GM19099 (cell line): Measurements from ENCODE around the gene EHF.

Experiments used
- POLR2A ChIP-seq: IDR thresholded peaks from 3 replicates; pipeline ENCODE4 v1.6.1; 2011; ENCODE audit warnings: low read depth; ENCODE audit not compliant: insufficient read length; ENCODE audit errors: extremely low read depth

The EHF gene

DNA sequence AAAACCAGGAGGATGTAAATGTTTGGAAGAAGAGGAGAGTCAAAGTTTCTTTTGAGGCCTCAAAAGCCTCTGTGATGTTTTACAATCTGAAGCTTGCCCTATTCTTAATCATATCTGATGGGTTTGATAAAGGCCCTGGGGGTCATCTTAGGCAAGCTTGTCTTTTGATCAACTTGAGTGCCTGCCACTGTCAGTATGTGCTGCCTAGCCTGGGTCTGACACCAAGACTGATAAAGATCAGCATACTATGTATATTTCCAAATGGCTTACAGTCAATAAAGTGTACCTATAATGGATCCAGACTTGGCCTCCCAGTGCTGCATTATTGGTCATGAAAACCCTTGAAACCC, 12.7 kb downstream of the EHF start:
- no peak for TF ChIP-seq POLR2A

DNA sequence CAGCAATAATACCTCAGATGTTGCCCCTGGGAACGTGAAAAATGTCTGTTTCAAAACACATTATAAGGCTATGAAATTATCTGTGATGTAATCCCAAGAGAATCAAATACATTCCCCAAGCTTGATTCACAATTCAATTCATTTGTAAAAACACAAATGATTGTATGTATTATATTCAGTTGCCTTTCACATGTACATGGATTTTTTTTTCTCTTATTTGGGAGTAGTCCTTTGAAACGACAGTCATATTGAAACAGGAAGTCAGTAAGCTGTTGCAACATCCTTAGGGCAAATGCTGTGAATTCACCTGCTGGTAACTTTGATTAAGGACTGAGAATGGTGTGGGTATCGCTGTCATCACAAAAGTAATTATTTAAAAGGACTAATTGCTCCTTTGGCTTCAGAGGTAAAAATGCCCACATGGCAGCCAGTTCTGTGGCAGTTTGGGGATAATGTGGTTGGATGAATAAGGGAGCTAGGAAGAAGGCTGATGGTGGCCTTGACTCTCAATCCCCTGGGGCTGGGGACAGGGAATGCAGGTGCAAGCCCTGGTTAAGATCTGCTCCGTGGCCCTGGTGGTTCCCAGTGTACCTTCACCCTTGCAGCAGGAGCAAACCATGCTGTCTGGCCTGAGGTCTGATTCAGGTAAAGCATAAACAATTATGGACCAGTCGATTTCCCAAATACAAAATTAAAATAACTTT, 13.2 kb downstream of the EHF start:
- no peak for TF ChIP-seq POLR2A

DNA sequence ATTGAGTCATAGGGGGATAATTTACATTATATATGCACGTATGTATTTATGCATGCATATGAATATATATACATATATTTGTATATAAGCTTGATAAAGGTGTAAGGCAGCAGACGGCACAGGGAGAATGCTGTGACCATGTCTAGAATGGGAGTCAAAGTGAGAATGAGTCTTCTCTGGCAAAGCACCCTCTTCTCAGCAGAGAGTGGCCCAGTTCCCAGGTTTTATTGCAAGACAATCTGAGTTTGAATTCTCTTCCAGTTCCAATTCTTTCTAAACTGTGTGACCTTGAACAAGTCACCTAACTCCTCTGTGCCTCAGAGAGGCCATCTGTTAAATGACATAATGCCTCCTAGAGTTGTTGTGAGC, 13.8 kb downstream of the EHF start:
- no peak for TF ChIP-seq POLR2A

DNA sequence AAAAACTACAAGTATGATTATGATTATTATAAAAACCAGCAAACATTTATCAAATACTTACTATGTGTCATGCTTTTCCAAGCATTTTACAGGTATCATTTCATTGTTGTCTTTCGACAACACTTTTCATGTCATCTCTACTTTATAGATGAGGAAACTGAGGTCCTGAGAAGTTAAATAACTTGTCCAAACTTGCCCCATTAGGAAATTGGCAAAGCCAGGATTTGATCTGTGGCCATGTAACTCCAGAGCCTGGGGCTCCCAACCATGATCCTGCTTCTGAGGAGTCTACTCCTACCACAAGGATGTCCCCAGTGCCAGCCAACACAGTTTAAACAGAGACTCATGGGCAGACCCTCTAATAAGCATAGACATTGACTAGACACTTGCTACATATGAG, 15.2 kb downstream of the EHF start:
- TF ChIP-seq POLR2A: no peak

DNA sequence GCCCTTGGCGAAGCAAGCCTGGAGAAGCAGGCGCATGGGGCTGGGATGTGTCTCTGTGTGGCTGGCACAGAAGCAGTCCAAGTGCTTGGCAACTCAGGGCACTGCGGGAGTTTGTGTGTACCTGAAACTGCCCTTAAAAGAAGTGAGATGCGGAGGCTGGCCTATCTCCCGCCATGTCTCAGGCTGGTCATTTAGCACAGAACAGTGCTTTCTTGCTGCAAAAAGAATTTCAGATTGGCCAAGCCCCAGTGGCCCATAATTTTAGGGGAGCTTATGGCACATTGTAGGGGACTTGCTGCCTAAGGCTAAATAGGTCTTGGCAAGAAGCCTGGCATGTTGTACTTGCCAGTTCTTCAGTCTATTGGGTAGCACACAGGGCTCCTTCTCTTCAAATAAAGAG, 16.4 kb downstream of the EHF start:
- TF ChIP-seq POLR2A: no peak

DNA sequence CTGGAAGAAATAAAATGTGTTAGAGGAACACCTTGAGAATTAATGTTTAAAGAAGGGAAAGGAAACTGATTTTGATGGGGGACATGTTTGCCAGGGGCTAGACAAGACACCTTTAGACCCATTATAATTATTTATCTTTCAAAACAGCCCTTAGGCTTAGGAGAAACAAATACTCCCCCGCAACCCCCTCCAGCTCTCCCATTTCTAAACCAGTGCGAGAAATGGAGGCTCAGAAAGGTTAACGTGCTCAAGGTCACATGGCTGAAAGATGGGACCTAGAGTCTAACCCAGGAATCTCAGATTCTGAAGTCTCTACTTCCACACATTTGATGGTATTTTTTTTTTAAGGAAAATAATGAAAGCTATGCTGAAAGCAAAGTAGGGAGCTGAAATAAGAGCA, 18.0 kb downstream of the EHF start:
- TF ChIP-seq POLR2A: no peak

DNA sequence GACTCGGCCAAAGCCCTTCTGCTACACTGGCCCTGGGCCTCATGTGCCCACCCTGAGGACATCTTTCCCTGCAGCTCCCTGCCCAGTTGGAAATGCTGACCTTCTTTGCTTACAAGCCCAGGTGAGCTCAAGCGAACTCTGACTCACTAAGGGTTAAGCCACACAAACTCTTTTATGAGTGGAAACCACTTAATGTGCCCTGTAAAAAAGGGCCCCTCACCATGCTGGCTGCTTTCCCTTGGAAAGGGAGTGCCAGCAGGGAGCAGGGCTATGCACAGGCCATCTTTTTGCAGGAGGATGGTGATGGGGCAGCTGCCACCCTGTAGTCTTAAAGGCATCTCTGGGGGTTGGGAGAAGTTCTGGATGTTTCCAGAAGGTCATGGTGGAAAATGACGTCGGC, 18.7 kb downstream of the EHF start:
- TF ChIP-seq POLR2A: no peak

DNA sequence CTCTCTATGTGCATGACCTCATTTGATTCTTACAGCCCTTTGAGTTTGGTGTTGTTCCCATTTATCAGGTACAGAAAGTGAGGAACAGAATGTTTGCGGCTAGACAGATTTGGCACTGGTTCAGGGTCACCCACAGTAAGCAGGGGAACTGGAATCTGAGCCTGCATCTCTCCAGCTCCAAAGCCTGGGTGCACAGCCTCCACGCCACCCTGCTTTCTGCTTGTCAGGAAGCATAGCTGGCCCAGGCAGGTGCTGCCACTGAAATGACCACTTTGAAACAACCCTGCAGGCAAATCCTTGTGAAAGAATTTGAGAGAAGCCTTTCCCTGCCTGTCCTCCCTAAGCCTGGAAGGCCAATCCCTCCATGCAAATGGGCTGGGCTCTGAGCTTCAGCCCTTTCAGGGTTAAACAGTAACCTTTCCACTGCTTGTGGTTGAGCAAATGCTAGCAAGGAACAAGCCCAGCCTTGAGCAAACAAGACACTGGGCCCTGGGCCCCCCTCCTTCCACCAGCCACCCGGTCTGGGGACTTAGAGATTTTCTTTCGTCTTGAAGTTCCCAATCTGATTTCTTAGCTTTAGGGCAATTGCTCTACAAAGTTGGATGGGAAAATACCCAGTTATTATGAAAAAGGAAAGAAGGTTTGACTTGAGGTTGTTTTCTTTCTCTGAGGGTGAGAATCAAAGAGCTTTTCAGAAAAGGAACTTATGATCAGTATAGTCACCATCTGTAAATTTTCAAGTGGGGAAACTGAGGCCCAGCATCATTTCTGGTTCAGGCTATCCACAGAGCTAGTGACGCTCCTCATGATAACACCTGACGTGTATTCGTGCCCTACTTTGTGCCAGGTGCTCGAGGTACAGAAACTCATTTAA, 19.4 kb downstream of the EHF start:
- TF ChIP-seq POLR2A: no peak

DNA sequence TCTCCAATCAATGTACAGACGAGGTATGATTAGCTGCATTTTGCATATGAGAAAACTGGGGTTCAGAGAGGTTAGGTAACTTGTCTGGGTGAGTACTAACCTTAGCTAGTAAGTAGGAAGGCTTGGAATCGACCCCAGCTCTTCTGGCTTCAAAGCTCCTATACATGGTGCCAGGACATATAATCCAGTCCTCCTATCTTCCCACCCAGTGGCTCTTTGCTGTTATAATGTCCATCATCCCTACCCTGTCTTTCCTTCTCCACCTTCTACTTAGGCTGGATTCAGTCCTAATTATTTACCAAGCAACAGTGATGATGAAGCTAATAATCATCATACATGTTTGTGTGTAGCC, 20.0 kb downstream of the EHF start:
- no peak for TF ChIP-seq POLR2A

DNA sequence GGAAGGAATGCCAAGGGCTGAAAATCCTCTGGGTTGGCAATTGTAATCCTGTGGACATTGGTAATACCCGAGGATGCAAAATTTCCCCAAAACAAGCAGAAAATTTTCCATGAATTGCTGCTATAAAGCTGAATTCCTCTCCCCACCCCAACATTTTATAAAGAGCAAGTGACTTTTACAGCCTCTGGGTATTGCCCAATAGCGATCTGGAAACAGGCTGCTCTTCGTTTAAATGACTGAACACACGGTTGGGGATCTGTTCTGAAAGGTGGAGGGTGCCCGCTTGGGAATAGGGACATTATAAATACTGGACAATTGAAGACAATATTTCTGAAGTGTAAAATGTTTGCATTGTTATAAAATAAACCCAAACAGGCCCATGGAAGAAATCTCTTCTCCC, 20.6 kb downstream of the EHF start:
- no peak for TF ChIP-seq POLR2A

DNA sequence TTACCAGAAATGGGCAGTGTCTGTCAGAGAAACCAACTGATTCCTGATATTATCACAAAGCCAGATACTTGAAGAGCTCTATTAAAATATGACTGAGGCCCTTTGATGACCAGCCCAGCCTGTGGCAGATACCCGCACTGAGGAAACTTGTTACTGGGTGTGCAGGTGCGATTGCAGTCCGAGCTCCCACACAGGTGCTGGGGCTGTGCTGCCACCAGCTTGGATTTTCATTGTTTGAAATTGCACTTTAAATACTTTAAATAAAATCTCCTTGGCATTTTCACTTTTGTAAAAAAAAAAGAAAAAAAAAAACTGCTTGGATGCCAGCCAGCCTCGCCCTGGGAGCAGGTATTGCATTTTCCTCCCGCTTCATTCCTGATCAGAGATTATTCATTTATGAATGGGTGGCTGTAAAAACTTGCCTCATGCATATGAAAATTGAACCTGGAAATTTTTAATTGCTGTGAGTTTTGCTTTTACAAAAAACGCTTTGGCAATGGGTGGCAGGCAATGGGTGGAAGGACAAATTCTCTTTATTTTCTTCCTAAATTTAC, 21.2 kb downstream of the EHF start:
- no peak for TF ChIP-seq POLR2A

DNA sequence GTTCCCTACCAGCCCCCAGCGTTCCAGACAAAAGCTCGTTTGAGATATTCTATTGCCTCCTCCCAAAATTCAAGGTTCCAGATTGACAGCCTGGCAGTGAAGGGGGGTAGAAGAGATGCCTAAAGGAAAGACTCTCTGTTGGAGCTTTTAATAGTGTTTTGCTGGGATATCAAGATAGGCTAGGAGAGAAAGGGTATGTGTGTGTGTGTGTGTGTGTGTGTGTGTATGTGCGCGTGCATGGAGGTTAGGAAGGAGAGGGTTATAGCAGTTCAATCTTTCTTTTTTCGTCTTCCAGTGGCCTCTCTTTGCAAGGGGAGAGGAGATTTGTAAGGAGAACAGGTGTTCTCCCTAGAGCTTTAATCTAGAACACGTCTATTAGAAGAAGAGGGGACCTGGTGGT, 22.0 kb downstream of the EHF start:
- TF ChIP-seq POLR2A: no peak

DNA sequence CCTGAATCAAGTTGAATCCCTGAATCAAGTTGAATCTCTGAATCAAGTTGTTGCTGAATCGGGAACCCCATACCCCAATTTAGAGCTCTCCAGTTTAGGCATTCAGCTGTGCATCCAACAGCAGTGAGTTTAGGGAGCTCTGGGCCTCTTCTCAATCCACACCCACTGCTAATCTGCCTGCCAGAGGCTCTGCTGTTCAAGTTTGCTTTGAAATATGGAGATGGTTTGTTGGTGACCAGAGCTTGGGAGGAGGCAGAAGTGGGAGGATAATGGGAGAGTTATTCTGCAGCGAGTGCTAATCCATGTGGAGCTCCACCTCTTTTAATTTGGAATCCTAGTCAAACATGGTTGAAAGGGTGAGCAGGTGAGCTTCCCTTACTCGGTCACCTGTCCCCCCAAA, 22.4 kb downstream of the EHF start:
- TF ChIP-seq POLR2A: no peak

DNA sequence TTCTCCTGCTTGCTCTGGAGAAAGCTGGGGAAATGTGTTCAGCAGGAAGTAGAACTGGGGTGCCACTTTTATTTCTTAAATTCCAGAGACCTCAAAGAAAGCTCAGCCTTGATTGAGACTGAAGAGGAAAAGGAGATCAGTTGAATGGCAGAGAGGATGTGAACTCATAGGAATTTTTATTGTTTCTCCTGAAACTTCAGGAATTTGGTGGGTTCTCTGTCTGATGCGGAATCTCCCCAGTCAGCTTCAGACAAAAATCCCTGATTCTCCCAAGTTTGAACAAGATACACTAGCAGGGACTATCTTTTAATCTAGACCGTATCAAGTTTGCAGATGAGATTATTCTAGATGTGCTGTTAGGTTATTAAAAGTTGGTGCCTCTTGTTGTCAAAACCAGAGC, 23.0 kb downstream of the EHF start:
- TF ChIP-seq POLR2A: no peak

DNA sequence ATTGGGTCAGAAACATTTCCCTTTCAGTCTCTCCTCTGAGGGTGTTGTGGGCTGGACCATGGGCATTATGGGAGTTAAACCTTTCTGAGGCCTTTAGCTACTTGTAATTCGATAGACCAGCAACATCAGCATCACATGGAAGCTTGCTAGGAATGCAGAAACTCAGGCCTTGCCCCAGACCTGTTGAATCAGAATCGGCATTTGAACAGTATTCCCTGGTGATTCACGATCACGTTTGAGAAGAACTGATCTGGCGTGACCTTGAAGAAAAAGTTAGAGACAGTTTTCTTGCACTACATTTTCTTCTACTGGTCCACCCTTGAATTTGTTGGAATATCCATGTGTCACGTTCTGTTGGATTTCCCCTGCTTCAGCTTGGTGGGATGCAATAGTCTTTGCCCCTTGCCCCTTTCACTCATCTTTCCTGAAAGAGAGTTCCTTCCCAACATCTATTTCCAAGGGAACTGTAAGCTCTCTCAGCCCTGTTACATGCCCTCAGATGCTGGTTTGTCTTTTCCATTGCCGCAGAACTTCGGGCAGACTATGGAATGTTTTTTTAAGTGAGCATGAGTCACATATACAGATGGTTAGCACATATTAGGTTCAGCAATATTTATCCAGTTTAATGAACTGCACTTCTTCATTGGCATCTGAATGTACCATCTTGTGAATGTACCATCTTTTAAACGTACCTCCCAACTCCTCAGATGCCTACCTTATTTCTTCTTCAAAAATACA, 23.9 kb downstream of the EHF start:
- TF ChIP-seq POLR2A: no peak

DNA sequence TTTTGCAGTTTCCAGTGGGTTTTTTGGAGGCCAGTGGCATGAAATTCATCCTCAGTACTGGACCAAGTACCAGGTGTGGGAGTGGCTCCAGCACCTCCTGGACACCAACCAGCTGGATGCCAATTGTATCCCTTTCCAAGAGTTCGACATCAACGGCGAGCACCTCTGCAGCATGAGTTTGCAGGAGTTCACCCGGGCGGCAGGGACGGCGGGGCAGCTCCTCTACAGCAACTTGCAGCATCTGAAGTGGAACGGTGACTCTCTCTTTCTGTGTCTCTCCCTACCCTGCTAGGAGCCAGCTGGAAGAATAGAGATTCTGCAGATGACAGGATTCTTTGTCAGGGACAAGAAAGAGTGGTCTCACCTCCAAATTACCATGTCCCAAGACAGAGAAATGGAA, 25.5 kb downstream of the EHF start:
- TF ChIP-seq POLR2A: no peak

DNA sequence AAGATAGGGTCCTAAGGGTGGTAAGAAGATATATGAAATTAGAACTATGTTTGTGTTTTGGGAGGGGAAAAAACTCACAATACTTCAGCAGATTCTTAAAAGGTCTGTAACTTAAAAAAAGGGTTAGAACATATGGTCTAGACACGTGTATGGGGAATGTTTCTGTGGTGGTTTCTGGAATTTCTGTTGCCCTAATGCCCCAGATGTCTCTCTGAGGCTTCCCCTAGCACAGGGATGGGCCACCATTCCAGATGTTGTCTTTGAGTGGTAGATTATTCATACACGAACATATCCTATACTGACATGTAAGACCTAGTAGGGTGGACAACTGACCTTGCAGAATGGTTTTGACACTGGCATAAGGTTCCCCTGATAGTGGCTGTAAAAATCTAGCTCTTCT, 26.2 kb downstream of the EHF start:
- no peak for TF ChIP-seq POLR2A

DNA sequence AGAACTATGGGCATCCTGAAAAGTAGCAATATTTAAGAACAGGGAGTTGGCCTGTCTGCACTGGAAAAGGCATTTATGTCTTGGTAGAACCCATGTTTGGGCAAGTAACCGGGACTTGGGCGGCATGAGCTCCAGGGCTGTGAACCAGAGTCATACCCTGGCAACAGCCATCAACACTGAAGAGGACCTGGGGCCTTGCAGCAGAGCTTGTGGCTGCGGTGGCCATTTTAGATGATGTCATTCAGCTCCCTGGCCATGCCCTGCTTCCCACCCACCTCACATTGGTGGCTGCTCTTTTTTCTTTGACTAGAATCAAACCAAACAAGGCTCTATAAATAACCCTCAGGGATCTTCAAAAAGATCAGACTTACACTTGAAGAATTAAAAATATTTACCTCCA, 26.6 kb downstream of the EHF start:
- TF ChIP-seq POLR2A: no peak
